Liver (tissue), 9 donors: ENCODE measurements around the gene IKZF3. TPM values are rescaled to one million over a fixed set of nuclear protein-coding genes. Genes with fewer than 3 reads are reported as not detected.
"Not testable (repeated sequence)": the region's sequence is repeated elsewhere in the genome, so short reads cannot be mapped to it uniquely, and the experiment has no call there.

Experiments
- DNase-seq: peaks from one replicate; pipeline ENCODE4 v3.0.0-alpha.2; 2017; ENCODE audit warnings: low spot score
- H3K27ac ChIP-seq, 2 donors: one replicate each; pipeline ENCODE4 v1.7.0; 2013; ENCODE audit warnings: inconsistent platforms in 2 of 2, low read length in 2 of 2, control low read depth in 1 of 2, low read depth in 1 of 2, mild to moderate bottlenecking in 1 of 2
- H3K27me3 ChIP-seq, 4 donors: one replicate each; pipeline versions ENCODE4 v1.6.1 to v1.7.0; 2013; ENCODE audit warnings: low read length in 3 of 4, inconsistent platforms in 1 of 4, mild to moderate bottlenecking in 1 of 4, moderate library complexity in 1 of 4; ENCODE audit not compliant: control insufficient read depth in 4 of 4, insufficient read depth in 4 of 4
- H3K36me3 ChIP-seq, 4 donors: one replicate each; pipeline versions ENCODE4 v1.6.1 to v1.7.0; 2013; ENCODE audit warnings: low read length in 3 of 4, mild to moderate bottlenecking in 3 of 4, low read depth in 1 of 4, moderate library complexity in 1 of 4; ENCODE audit not compliant: control insufficient read depth in 4 of 4, insufficient read depth in 3 of 4
- H3K4me1 ChIP-seq, 4 donors: one replicate each; pipeline versions ENCODE4 v1.6.1 to v1.7.0; 2013; ENCODE audit warnings: low read length in 3 of 4, mild to moderate bottlenecking in 3 of 4, moderate library complexity in 1 of 4; ENCODE audit not compliant: control insufficient read depth in 4 of 4, insufficient read depth in 4 of 4
- H3K4me3 ChIP-seq, 3 donors: one replicate each; pipeline versions ENCODE4 v1.6.1 to v1.7.0; 2013; ENCODE audit warnings: low read length in 3 of 3, control low read depth in 1 of 3, low read depth in 1 of 3, mild to moderate bottlenecking in 1 of 3
- H3K9ac ChIP-seq, 2 donors: one replicate each; pipeline ENCODE4 v1.7.0; 2013; ENCODE audit warnings: low read length in 2 of 2, mild to moderate bottlenecking in 2 of 2, moderate library complexity in 2 of 2, control low read depth in 1 of 2, low read depth in 1 of 2
- H3K9me3 ChIP-seq, 4 donors: one replicate each; pipeline versions ENCODE4 v1.6.1 to v1.7.0; 2013; ENCODE audit warnings: low read length in 3 of 4; ENCODE audit not compliant: control insufficient read depth in 4 of 4
- ATF3 ChIP-seq: IDR thresholded peaks from 2 replicates; pipeline ENCODE4 v1.6.1; 2016; ENCODE audit warnings: antibody characterized with exemption
- CTCF ChIP-seq: fragments of 150-350 bp; IDR thresholded peaks from 2 replicates; pipeline ENCODE4 v1.5.1; 2017; ENCODE audit warnings: improper control_type of control experiment, low read depth, low read length; ENCODE audit not compliant: missing input control
- EGR1 ChIP-seq, 2 donors: IDR thresholded peaks; 2 replicates each; pipeline ENCODE4 v1.6.1; 2016 to 2018; ENCODE audit warnings: antibody characterized with exemption in 2 of 2, low read depth in 2 of 2
- FOXA1 ChIP-seq: IDR thresholded peaks from 2 replicates; pipeline ENCODE4 v1.6.1; 2016; ENCODE audit warnings: antibody characterized with exemption
- FOXA2 ChIP-seq: IDR thresholded peaks from 2 replicates; pipeline ENCODE4 v1.6.1; 2016; ENCODE audit warnings: antibody characterized with exemption
- GABPA ChIP-seq, 2 donors: IDR thresholded peaks in 1 of 2; conservative IDR thresholded peaks in 1 of 2; 2 replicates each; pipeline ENCODE4 v1.6.1; 2016; ENCODE audit warnings: antibody characterized with exemption in 2 of 2, mild to moderate bottlenecking in 1 of 2, moderate library complexity in 1 of 2
- HNF4A ChIP-seq, 2 donors: conservative IDR thresholded peaks; 2 replicates each; pipeline ENCODE4 v1.6.1; 2016; ENCODE audit warnings: antibody characterized with exemption in 2 of 2, mild to moderate bottlenecking in 2 of 2
- HNF4G ChIP-seq: IDR thresholded peaks from 2 replicates; pipeline ENCODE4 v1.6.1; 2016; ENCODE audit warnings: antibody characterized with exemption
- NR2F2 ChIP-seq: IDR thresholded peaks from 2 replicates; pipeline ENCODE4 v1.6.1; 2016; ENCODE audit warnings: antibody characterized with exemption
- RXRA ChIP-seq, 2 donors: IDR thresholded peaks; 2 replicates each; pipeline ENCODE4 v1.6.1; 2017 to 2018; ENCODE audit warnings: antibody characterized with exemption in 2 of 2, mild to moderate bottlenecking in 1 of 2
- SP1 ChIP-seq: IDR thresholded peaks from 2 replicates; pipeline ENCODE4 v1.6.1; 2018; ENCODE audit warnings: antibody characterized with exemption, mild to moderate bottlenecking
- TAF1 ChIP-seq: conservative IDR thresholded peaks from 2 replicates; pipeline ENCODE4 v1.6.1; 2016; ENCODE audit warnings: antibody characterized with exemption, mild to moderate bottlenecking
- YY1 ChIP-seq: IDR thresholded peaks from 2 replicates; pipeline ENCODE4 v1.6.1; 2016; ENCODE audit warnings: antibody characterized with exemption, mild to moderate bottlenecking
- ZBTB33 ChIP-seq: IDR thresholded peaks from 2 replicates; pipeline ENCODE4 v1.6.1; 2016; ENCODE audit warnings: antibody characterized with exemption
- WGBS: extraction: QIAGEN DNeasy Blood & Tissue Kit; methylation state at CpG from one replicate; pipeline ENCODE4 v1.1.7; 2013; 5-methylcytosine and 5-hydroxymethylcytosine counted together
- polyA plus RNA-seq, 2 donors: library from polyadenylated mRNA; stranded (reverse) in 1 of 2; unstranded in 1 of 2; fragments of 200-250 nt in 1 of 2; fragments of >200 nt in 1 of 2; fragmentation: Nextera tagmentation in 1 of 2; extraction: Ambion mirVana in 1 of 2; gene quantifications; one replicate each; pipeline versions ENCODE4 v1.2.1 to v1.2.3, GENCODE V29; 2013 to 2015
- total RNA-seq, 2 donors: library from RNA; depleted of rRNA; stranded (reverse); fragments of >200 nt; gene quantifications; one replicate each; pipeline ENCODE4 v1.2.3, GENCODE V29; 2014
- donor health status: healthy.
- donor health status: healthy.
- donor health status: healthy.
- donor health status: healthy.
- donor health status: healthy.

The IKZF3 gene
- total and polyA plus RNA-seq, 4 donors, result 0.32 to 2.3 (median 0.83) TPM

- Histone ChIP-seq H3K4me3 (no peak overlapping the region), H3K27ac (no peak overlapping the region), H3K27me3 (no peaks in the 10 kb centered on the region), H3K4me1 (no peaks in the 10 kb centered on the region), H3K9me3 (no peaks in the 10 kb centered on the region), H3K36me3 (no peaks in the 10 kb centered on the region), H3K9ac (no peak overlapping the region)
- WGBS, result 75% methylated on average over 8 of the region's 8 CpGs
- no peak for DNase-seq
- TF ChIP-seq EGR1 (IDR thresholded peaks at IDR 0.05; ENCODE audit: low read depth in 2 of 2), result no peak
- TF ChIP-seq NR2F2, result no peak
- TF ChIP-seq RXRA (IDR thresholded peaks at IDR 0.05), result no peak
- no peak for TF ChIP-seq CTCF
Observed at GRCh38 chr17:39769974-39770587, 94.0 kb downstream of the IKZF3 start.

- no peaks in the 10 kb centered on the region for H3K36me3 ChIP-seq
Observed at GRCh38 chr17:39767147-39767546, 97.0 kb downstream of the IKZF3 start.

GRCh38 chr17:39765766-39766165 is 98.3 kb downstream of the IKZF3 start:
- Histone ChIP-seq H3K9ac (no peak overlapping the region), H3K4me1 (no peaks in the 10 kb centered on the region), H3K9me3 (no peaks in the 10 kb centered on the region), H3K27me3 (no peaks in the 10 kb centered on the region), H3K27ac (no peak overlapping the region), H3K4me3 (no peak overlapping the region), H3K36me3 (no peaks in the 10 kb centered on the region)
- 90% methylated on average over 18 of the region's 18 CpGs for WGBS
- no peak for TF ChIP-seq FOXA1
- TF ChIP-seq YY1, result no peak
- TF ChIP-seq EGR1 (IDR thresholded peaks at IDR 0.05; ENCODE audit: low read depth in 2 of 2), result no peak
- no peak for DNase-seq

More at GRCh38 chr17:39767147-39767546, 97.0 kb downstream of the IKZF3 start:
- Histone ChIP-seq H3K4me3 (no peak overlapping the region), H3K9ac (no peak overlapping the region), H3K27ac (no peak overlapping the region), H3K9me3 (no peaks in the 10 kb centered on the region), H3K27me3 (no peaks in the 10 kb centered on the region), H3K4me1 (no peaks in the 10 kb centered on the region)
- no peak for TF ChIP-seq FOXA2
- TF ChIP-seq HNF4A (conservative IDR thresholded peaks at IDR 0.05), result no peak
- no peak for TF ChIP-seq SP1
- 70% methylated on average over 3 of the region's 3 CpGs for WGBS
- DNase-seq, result no peak

GRCh38 chr17:39765175-39765574 is 98.9 kb downstream of the IKZF3 start:
- 77% methylated on average over 3 of the region's 3 CpGs for WGBS
- Histone ChIP-seq H3K36me3 (no peaks in the 10 kb centered on the region), H3K27ac (no peak overlapping the region), H3K27me3 (no peaks in the 10 kb centered on the region), H3K9me3 (no peaks in the 10 kb centered on the region), H3K4me1 (no peaks in the 10 kb centered on the region), H3K4me3 (no peak overlapping the region), H3K9ac (no peak overlapping the region)
- TF ChIP-seq GABPA (IDR thresholded peaks at IDR 0.05 in 1 of 2, conservative IDR thresholded peaks at IDR 0.05 in 1 of 2), result no peak
- no peak for TF ChIP-seq ZBTB33
- TF ChIP-seq FOXA2, result no peak
- no peak for TF ChIP-seq ATF3
- TF ChIP-seq HNF4G, result no peak
- TF ChIP-seq RXRA (IDR thresholded peaks at IDR 0.05), result no peak
- no peak for TF ChIP-seq HNF4A (conservative IDR thresholded peaks at IDR 0.05)
- no peak for TF ChIP-seq TAF1
- no peak for DNase-seq

- WGBS, result 72% methylated on average over 3 of the region's 3 CpGs
- not testable (repeated sequence) for H3K36me3 ChIP-seq, H3K9ac ChIP-seq, H3K4me3 ChIP-seq, H3K27ac ChIP-seq, H3K9me3 ChIP-seq, DNase-seq, H3K27me3 ChIP-seq, H3K4me1 ChIP-seq
Observed at GRCh38 chr17:39764171-39764570, 99.9 kb downstream of the IKZF3 start.
